Kidney (tissue), 14 donors: ENCODE data around the gene OR14A16. TPM values are rescaled to one million over a fixed set of nuclear protein-coding genes. Genes with fewer than 3 reads are reported as not detected.

Experiments
- DNase-seq, 5 donors: peaks; one replicate each; pipeline ENCODE4 v3.0.0-alpha.2; 2013 to 2020
- FAIRE-seq: peaks from 2 replicates; lab custom pipeline; 2012; peaks lifted over from hg19 to GRCh38; lab: Jason Lieb, UNC
- H3K27ac ChIP-seq, 2 donors: one replicate each; pipeline ENCODE4 v1.7.0; 2013; ENCODE audit warnings: low read depth in 2 of 2, low read length in 2 of 2, inconsistent platforms in 1 of 2
- H3K27me3 ChIP-seq: one replicate; pipeline ENCODE4 v1.7.1; 2013; ENCODE audit warnings: low read length, inconsistent platforms; ENCODE audit not compliant: control insufficient read depth, insufficient read depth
- H3K36me3 ChIP-seq, 3 donors: one replicate each; pipeline versions ENCODE4 v1.7.0 to v1.7.1; 2013; ENCODE audit warnings: low read length in 3 of 3, control low read depth in 1 of 3, inconsistent platforms in 1 of 3; ENCODE audit not compliant: insufficient read depth in 3 of 3, control insufficient read depth in 2 of 3
- H3K4me1 ChIP-seq, 3 donors: one replicate each; pipeline versions ENCODE4 v1.7.0 to v1.7.1; 2013; ENCODE audit warnings: low read length in 3 of 3, inconsistent platforms in 1 of 3, low read depth in 1 of 3; ENCODE audit not compliant: control insufficient read depth in 2 of 3, insufficient read depth in 2 of 3
- H3K4me3 ChIP-seq, 3 donors: one replicate each; pipeline versions ENCODE4 v1.7.0 to v1.8.1; 2013; ENCODE audit warnings: low read length in 3 of 3, control low read depth in 1 of 3, inconsistent platforms in 1 of 3
- H3K9ac ChIP-seq, 3 donors: one replicate each; pipeline versions ENCODE4 v1.7.0 to v1.7.1; 2013; ENCODE audit warnings: low read length in 3 of 3, control low read depth in 1 of 3, inconsistent platforms in 1 of 3
- H3K9me3 ChIP-seq, 3 donors: one replicate each; pipeline versions ENCODE4 v1.7.0 to v1.7.1; 2013; ENCODE audit warnings: low read length in 3 of 3, control low read depth in 1 of 3, inconsistent platforms in 1 of 3; ENCODE audit not compliant: control insufficient read depth in 2 of 3, insufficient read depth in 1 of 3
- intact Hi-C: fragments of 100-400 bp; cut with DNase I; formaldehyde crosslinking; loops from one replicate; pipeline ENCODE4 v1.11.1; 2022
- polyA plus RNA-seq: library from polyadenylated mRNA; stranded (reverse); fragments of 350-450 nt; fragmentation: Illumina TruSeq; extraction: RNeasy Lipid Tissue Mini Kit (QIAGEN cat#74804); gene quantifications from one replicate; pipeline ENCODE4 v1.2.3, GENCODE V29; 2014; ENCODE audit warnings: low read depth, low replicate concordance; ENCODE audit not compliant: insufficient read depth
- total RNA-seq: library from RNA; stranded (reverse); fragmentation: NEBNext Ultra II Directional; extraction: Animal tissue kit (Norgen Biotek cat#: 25700); gene quantifications from one replicate; pipeline ENCODE4 v1.2.1, GENCODE V29; 2021
- TF ChIP-seq, protein P1 (sequence below): IDR thresholded peaks from 3 replicates; pipeline ENCODE4 v1.5.1; 2012; ENCODE audit warnings: mild to moderate bottlenecking, moderate library complexity, borderline replicate concordance; ENCODE audit not compliant: insufficient read depth; ENCODE audit errors: extremely low read depth
- donor health status: control.
- donor health status: control.
- donor health status: control.
- donor health status: control.
- donor health status: control.
- donor health status: DM: yes; HTN: yes; CAD: no.
- donor health status: Normal renal cell carcinoma (clear cell type).

Gene OR14A16
- total and polyA plus RNA-seq, 2 donors from 2014 or later = not detected

GRCh38 chr1:247840818-247841217, 16.9 kb upstream of the OR14A16 start:
- TF ChIP-seq, protein P1, sequence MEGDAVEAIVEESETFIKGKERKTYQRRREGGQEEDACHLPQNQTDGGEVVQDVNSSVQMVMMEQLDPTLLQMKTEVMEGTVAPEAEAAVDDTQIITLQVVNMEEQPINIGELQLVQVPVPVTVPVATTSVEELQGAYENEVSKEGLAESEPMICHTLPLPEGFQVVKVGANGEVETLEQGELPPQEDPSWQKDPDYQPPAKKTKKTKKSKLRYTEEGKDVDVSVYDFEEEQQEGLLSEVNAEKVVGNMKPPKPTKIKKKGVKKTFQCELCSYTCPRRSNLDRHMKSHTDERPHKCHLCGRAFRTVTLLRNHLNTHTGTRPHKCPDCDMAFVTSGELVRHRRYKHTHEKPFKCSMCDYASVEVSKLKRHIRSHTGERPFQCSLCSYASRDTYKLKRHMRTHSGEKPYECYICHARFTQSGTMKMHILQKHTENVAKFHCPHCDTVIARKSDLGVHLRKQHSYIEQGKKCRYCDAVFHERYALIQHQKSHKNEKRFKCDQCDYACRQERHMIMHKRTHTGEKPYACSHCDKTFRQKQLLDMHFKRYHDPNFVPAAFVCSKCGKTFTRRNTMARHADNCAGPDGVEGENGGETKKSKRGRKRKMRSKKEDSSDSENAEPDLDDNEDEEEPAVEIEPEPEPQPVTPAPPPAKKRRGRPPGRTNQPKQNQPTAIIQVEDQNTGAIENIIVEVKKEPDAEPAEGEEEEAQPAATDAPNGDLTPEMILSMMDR = no peak
- H3K9me3 ChIP-seq = no peaks in the 10 kb centered on the region
- no peak overlapping the region for H3K9ac ChIP-seq
- FAIRE-seq (no peak), DNase-seq (no peak)
- no peaks in the 10 kb centered on the region for H3K27me3 ChIP-seq
- no peaks in the 10 kb centered on the region for H3K4me1 ChIP-seq
- H3K4me3 ChIP-seq = no peak overlapping the region
- H3K36me3 ChIP-seq = no peaks in the 10 kb centered on the region
- H3K27ac ChIP-seq = no peak overlapping the region
- intact Hi-C loops = no loop called here

DNA sequence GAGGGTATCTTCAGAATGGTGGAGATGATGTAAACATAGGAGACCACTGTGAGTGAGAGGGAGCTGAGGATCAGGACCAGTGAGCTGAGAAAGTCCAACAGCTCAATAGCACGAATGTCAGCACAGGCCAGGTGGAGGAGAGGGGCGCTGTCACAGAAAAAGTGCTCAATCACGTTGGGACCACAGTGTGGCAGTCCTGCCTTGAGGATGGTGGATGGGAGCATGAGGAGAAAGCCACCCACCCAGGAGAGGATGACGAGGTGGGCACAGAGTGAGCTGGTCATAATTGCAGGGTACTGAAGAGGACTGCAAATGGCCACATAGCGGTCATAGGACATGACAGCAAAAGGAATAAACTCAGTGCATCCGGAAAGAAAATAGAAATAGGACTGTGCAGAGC, 9.7 kb upstream of the OR14A16 start:
- Histone ChIP-seq H3K36me3 (no peaks in the 10 kb centered on the region), H3K27ac (no peak overlapping the region), H3K27me3 (no peaks in the 10 kb centered on the region), H3K4me1 (no peaks in the 10 kb centered on the region), H3K4me3 (no peak overlapping the region), H3K9ac (no peak overlapping the region), H3K9me3 (no peaks in the 10 kb centered on the region)
- TF ChIP-seq, protein P1 = no peak
- intact Hi-C loops = no loop called here
- DNase-seq (no peak), FAIRE-seq (no peak)

GRCh38 chr1:247829656-247830055, 5.7 kb upstream of the OR14A16 start:
- no peaks in the 10 kb centered on the region for H3K27me3 ChIP-seq
- DNase-seq (no peak), FAIRE-seq (no peak)
- no peaks in the 10 kb centered on the region for H3K9me3 ChIP-seq
- TF ChIP-seq, protein P1 = no peak
- H3K27ac ChIP-seq = no peak overlapping the region
- no peak overlapping the region for H3K4me3 ChIP-seq
- H3K4me1 ChIP-seq = no peaks in the 10 kb centered on the region
- H3K9ac ChIP-seq = no peak overlapping the region
- no peaks in the 10 kb centered on the region for H3K36me3 ChIP-seq
- intact Hi-C loops = no loop called here

- Histone ChIP-seq H3K9ac (no peak overlapping the region), H3K4me3 (no peak overlapping the region), H3K27me3 (no peaks in the 10 kb centered on the region), H3K4me1 (no peaks in the 10 kb centered on the region), H3K9me3 (no peaks in the 10 kb centered on the region), H3K36me3 (no peaks in the 10 kb centered on the region), H3K27ac (no peak overlapping the region)
- FAIRE-seq (no peak), DNase-seq (no peak)
- TF ChIP-seq, protein P1 = no peak
- intact Hi-C loops = no loop called here
These were observed 1.4 kb upstream of the OR14A16 start for GRCh38 chr1:247825362-247825761.
